SK-MEL-5 (cell line): Measurements from ENCODE around the gene MTRF1. TPM values are rescaled to one million over a fixed set of nuclear protein-coding genes. Genes with fewer than 3 reads are reported as not detected.
"Not testable (repeated sequence)": the region's sequence is repeated elsewhere in the genome, so short reads cannot be mapped to it uniquely, and the experiment has no call there.

Experiments used
- DNase-seq: peaks from one replicate; pipeline ENCODE4 v3.0.0-alpha.2; 2016; ENCODE audit warnings: low read depth, low spot score
- in situ Hi-C: cut with HindIII; loops from 2 replicates; pipeline ENCODE4 v1.10.0; 2016; ENCODE audit warnings: low sequenced_read_pairs, high pct_unique_total_duplicates, low pct_unique_long_range_greater_than_20kb
- total RNA-seq: library from RNA; depleted of rRNA; stranded (reverse); fragments of >200 nt; shearing (Covaris generic); gene quantifications from 2 replicates; pipeline ENCODE4 v1.2.3, GENCODE V29; 2014

Gene MTRF1
- total RNA-seq, 1 experiment from 2014 or later, result 18.3 TPM

DNA sequence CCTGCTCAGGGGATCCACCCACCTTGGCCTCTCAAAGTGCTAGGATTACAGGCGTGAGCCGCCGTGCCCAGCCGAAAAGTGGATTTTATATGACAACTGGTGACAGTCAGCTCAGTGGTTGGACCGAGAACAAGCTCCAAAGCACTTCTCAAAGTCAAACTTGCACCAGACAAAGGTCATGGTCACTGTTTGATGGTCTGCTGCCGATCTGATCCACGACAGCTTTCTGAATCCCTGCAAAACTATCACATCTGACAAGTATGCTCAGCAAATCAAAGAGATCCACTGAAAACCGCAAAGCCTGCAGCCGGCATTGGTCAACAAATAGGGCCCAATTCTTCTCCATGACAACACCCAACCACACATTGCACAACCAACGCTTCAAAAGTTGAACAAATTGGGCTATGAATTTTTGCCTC is 26.1 kb upstream of the MTRF1 start:
- in situ Hi-C loops, result no loop called here
- no peak for DNase-seq

DNA sequence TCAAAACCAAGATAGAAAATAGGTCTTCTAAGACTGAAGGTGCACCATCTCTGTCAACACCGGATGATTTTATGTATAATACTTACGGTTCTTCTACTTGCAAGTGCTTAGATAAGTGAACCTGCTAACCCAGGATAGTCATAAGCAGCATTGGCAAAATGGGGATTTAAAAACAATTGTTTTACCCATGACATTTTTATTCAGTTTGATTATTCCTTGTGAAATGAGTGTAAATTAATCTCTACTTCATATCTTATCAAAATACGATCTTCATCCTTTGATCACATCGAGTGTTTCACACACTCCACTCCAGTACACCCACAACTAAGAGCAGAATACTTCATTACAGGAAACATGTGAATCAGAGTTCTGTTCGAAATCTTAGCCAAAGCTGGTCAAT is 23.0 kb upstream of the MTRF1 start:
- no peak for DNase-seq
- in situ Hi-C loops, result no loop called here

DNA sequence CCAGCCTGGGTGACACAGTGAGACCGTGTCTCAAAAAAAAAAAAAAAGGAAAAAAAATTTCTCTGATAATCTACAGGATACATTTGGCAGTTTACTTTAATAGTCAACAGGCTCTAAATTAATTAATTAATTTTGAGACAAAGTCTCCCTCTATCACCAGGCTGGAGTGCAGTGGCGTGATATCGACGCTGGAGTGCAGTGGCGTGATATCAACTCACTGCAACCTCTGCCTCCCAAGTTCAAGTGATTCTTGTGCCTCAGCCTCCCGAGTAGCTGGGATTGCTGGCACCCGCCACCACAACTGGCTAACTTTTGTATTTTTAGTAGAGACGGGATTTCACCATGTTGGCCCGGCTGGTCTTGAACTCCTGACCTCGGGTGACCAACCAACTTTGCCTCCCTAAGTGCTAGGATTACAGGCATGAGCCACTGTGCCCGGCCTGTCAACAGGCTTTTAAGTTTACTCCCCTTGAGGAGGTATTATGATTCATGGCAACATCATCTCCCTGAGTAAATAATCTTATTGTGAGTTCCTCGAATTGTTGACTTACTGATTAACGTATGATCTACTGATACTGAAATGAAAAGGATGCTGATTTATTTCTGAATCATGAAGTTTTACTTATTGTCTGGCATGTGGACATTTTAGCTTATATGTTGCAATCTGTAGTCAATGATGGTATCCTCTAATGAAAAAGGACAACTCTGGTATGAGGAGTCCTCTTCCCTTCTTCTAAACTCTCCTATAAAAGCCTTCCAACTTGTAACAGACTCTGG is 21.3 kb upstream of the MTRF1 start:
- no peak for DNase-seq

DNA sequence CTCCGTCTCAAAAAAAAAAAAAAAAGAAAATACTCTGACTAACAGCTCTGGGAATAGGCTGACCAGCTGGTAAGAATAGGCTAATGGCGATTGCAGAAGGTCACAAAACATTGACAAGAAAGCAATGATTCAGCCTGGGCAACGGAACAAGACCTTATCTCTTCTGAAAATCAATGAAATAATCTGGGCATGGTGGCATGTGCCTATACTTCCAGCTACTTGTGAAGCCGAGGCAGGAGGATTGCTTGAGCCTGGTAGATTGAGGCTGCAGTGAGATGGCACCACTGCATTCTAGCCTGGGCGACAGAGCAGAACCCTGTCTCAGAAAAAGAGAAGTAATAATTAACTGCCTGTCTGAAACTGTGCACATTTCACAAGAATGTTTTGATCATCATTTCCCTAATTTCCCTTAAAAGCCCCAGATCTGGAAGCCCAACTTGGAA is 18.8 kb upstream of the MTRF1 start:
- DNase-seq, result no peak
- in situ Hi-C loops, result no loop called here

More for the DNA sequence above, 21.3 kb upstream of the MTRF1 start:
- in situ Hi-C loops, result no loop called here

DNA sequence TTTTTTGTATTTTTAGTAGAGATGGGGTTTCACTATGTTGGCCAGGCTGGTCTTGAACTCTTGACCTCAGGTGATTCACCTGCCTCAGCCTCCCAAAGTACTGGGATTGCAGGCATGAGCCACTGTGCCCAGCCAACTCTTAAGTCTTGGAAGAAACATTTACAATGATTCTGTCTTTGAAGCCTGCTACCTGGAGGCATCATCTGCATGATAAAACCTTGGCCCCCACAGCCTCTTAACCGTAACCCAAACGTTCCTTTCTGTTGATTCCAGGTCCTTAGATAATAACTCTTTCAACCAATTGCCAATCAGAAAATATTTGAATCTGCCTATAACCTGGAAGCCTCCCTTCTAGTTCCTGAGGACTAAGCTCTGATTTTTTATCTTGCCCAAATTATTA is 15.8 kb upstream of the MTRF1 start:
- in situ Hi-C loops, DNase-seq: not testable (repeated sequence)

DNA sequence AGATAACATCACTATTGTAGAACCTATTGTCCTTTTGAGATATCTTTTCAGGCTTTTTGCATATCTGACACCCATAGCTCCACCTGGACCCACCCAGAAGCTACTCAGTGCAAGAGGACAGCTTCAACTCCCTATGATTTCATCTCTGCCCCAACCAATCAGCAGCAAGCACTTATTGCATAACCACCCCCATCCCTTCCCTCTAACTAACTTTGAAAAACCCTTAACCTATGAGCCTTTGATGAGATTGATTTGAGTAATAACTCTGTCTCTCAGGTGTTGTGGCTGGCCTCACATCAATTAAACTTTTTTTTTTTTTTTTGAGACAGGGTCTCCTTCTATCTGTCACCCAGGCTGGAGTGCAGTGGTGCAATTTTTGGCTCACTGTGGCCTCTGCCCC is 13.4 kb upstream of the MTRF1 start:
- in situ Hi-C loops, result no loop called here
- DNase-seq, result no peak

DNA sequence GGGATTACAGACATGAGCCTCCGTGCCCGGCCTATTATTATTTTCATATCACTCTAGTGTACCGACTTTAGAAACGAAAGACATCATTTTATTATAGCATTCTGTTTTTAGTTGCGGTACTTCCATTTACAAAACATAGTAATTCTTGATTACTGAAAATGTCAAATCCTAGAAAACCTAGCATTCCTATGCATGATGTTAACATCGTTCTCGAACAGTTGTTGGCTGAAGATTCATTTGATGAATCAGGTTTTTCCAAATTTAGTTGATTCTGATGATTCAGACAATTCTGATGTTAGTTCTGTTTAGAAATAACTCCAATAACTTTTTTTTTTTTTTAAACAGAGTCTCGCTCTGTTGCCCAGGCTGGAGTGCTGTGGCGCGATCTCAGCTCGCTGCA is 11.5 kb upstream of the MTRF1 start:
- DNase-seq, result no peak
- in situ Hi-C loops, result no loop called here

DNA sequence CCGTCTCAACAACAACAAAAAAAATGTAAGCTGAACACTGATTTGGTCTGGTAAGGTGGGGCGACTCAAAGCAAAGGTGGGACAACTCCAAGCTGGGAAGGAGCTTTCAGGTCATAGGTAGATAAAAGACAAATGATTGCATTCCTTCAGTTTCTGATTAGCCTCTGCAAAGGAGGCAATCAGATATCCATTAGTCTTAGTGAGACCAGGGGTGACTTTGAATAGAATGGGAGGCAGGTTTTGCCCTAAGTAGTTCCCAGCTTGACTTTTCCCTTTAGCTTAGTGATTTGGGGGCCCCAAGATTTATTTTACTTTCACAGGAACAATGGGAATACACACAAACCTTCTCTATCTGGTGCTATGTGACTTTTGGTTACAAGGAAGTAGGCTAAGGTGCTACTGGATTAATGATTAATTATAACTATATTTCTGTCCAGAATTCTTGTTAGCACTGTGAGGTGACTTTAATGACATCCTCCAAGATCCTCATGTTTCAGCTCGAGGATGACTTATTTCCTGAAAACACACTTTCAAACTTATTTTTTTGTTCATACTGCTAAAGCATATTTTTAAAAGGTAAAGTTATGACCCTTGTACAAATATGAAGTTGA is 10.6 kb upstream of the MTRF1 start:
- DNase-seq, result no peak
- in situ Hi-C loops, result no loop called here

DNA sequence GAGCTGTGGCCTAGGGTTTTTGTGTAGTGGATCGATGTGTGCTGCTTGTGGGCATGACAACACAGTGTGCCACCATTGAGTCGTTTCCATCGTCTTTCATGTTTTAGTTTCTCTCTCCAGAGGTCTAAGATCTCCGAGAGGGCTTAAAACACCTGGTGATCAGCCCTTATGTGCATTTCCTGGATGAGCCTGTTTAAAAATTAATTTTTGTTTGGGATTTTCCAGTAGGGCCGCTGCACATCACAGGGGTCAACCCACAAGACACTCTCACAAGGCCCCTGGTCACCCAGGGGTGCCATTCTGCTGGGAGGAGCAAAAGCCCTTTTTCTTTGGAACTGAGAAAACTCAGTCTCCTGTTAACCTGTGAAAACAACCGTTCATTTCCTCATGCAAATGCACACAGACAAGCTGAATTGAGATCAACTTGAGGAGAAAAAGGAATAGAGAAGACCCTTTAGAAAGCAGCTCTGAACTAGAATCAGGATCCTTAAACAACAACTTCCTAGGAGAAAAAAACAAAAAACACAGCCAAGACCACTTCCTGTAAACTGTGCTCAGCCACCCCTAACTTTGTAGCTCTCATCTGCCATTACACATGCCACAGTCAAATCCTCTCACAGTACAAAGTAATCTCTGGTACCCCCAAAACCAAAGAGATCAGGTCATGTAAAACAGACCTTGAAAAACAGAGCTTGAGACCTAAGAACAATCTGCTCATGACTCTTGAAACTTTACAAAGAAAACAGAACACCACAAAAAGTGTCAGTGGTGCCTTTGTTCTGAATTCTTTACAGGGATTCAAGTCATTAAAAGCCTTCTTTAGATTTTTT is 8.3 kb upstream of the MTRF1 start:
- in situ Hi-C loops, result no loop called here

DNA sequence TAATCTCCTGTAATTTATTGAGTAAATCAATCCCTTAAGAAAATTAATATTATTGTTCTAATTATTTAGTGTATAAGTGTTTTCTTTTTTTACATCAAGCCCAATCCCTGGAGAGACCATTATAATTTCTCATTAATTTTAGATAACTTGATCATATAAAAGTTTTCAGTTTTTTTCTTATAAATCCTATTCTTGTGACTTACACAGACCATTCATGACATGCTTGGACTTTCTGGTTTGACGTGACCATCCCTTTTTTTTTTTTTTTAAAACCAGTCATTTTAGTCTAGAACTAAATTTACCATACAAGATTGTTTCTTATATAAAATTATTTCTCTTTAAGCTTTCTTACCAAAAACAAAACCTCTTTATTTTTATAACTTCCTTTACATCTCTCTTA is 5.4 kb upstream of the MTRF1 start:
- DNase-seq, result peak; percentile 29

More for the DNA sequence above, 8.3 kb upstream of the MTRF1 start:
- no peak for DNase-seq

DNA sequence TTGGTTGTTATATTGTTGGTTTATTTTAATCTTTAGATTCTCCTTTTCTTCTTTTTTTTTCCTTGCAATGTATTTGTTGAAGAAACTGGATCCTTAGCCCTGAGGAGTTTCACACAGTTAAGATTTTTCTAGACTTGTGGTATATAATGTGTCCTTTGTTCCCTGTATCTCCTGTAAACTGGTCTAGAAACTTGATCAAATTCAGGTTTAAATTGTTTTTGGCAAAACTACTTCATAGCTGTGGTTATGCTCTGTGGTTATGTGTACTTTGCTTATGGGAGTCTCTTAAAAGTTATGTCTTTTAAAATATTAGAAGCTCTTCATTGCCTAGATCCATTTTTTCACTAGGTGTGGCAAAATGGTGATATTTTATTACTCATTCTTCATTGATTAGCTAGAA is 3.7 kb upstream of the MTRF1 start:
- in situ Hi-C loops, result no loop called here
- no peak for DNase-seq

More for the DNA sequence above, 5.4 kb upstream of the MTRF1 start:
- in situ Hi-C loops, result no loop called here

DNA sequence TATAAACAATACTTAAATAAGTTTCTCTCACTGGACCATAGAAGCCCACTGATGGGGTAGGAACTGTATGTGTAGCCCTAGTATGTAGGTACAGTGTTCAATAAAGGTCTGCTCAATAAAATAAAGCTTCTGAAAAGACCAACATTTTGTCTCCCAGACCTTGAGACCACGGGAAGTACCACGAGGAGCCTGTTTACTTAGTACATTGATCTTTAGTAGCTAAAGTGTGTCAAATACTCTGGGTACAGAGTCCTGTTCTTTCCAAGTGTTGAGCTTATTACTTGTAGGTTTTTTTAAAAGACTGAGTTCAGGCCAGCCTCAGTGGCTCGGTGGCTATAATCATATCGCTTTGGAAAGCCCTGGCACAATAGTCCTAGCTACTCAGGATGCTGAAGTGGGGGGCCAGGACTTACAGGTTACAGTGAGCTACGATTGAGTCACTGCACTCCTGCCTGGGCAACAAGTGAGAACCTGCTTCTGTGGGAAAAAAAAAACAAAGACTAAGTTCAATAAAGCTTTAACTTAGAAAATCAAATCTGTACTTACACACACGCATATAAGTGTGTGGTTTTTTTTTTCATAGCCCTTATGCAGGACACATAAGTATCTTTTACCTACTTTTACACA is 3.4 kb downstream of the MTRF1 start:
- in situ Hi-C loops, result no loop called here
- DNase-seq, result no peak

DNA sequence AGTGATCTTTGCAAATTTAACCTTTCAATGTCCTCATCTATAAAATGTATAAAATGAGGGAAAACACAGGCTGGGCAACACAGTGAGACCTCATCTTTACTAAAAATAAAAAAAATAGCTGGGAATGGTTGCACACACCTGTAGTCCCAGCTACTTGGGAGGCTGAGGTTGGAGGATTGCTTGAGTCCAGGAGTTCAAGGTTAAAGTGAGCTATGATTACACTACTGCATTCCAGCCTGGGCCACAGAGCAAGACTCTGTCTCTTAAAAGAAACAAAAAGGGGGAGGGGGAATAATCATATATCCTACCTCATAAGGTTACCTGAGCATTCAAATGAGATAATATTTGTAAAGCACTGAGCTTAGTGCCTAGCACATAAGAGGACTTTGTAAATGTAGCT is 5.8 kb downstream of the MTRF1 start:
- in situ Hi-C loops, result no loop called here

DNA sequence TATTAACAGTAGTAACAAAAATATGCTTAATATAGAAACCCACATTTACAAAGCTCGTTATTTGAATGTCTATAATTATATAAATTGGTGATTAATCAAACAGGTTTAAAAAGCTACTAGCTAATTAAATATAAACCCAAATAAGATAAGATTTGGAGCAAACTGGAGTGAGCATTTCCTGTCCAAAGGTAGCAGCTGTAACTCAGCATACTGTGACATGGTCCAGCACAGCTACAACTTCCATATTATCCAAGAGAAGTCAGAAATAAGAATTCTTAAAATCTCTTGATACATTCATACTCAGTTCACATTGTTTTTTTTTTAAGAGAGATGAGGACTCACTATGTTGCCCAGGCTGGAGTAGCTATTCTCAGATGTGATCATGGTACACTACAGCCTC is 8.5 kb downstream of the MTRF1 start:
- in situ Hi-C loops, result no loop called here
- no peak for DNase-seq

More for the DNA sequence above, 5.8 kb downstream of the MTRF1 start:
- no peak for DNase-seq

DNA sequence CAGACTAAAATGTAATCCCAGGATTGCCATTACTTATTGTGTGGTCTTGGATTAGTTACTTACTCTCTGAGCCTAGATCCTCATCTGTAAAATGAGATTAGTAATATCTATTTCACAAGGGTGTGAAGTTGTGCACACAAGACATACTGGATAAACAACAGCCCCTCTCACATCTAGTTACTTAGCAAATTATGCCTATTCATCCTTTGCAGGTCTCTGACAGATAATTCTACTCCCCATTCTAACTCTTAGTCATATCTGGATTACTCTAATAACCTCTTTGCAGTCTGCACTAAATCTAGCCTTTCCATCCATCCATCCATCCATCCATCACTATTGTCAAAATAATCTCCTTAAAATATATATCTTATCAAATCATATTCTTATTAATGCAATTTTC is 12.4 kb downstream of the MTRF1 start:
- DNase-seq, result no peak
- in situ Hi-C loops, result no loop called here

DNA sequence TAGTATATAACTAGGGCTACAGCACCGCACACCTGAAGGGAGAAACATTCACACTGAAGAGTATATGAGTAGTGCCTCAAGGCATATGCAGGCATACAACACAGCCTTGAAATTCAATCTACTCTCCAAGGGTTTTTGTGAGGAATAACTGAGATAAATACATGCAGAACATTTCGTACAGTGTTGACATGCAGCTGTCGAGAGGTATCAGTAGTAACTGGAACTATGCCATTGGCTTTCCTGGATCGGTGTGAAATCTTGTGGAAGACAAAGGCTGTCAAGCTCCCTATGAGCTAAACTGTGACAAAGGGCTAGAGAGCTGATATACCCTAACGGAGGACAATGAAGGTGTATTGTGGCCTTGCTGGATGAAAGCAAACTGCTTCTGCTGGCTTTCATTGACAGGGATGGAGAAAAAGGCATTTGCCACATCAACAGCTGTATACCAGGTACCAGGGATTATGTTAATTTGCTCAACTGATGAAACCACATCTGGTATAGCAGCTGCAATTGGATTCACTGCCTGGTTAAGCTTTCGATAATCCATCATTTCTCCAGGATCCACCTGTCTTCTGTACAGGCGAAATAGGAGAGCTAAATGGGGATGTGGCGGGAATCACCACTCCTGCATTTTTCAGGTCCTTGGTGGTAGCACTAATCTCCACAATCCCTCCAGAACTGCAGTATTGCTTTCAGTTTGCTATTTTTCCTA is 16.3 kb downstream of the MTRF1 start:
- in situ Hi-C loops, result no loop called here
- DNase-seq, result no peak

DNA sequence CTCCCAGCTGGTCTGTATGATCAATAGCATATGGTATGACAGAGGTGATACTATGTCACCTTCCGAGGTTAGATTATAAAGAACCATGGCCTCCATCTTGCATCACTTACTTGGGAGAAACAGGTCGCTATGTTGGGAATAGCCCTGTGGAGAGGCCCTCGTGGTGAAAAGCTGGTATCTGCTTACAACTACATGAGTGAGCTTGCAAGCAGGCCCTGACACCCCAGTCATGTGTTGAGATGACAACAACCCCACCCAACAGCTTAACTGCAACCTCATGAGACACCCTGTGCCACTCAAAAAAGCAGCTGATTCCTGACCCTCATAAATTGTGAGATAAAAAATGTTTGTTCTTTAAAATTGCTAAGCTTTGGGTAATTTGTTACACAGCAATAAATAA is 18.8 kb downstream of the MTRF1 start:
- in situ Hi-C loops, result no loop called here
- peak; percentile 8 for DNase-seq
